Adrenal gland (tissue), 5 donors: ENCODE results near the gene MAP3K14.

Experiments used
- POLR2A ChIP-seq, 2 donors: fragments of 450-650 bp; IDR thresholded peaks; one replicate each; pipeline ENCODE4 v1.6.1; 2017; ENCODE audit warnings: antibody characterized with exemption in 2 of 2, mild to moderate bottlenecking in 2 of 2, moderate library complexity in 1 of 2
- TF ChIP-seq, protein P1 (sequence below), 6 experiments: fragments of 450-650 bp in 4 of 6; fragments of 200-600 bp in 2 of 6; sonication (generic) in 1 of 6; IDR thresholded peaks; 1 replicate in 5 of 6; 2 replicates in 1 of 6; pipeline versions ENCODE4 v1.5.1 to v1.8.0; 2016 to 2021; ENCODE audit warnings: antibody characterized with exemption in 6 of 6, mild to moderate bottlenecking in 2 of 6, moderate library complexity in 1 of 6
- donor health status: DM: no; HTN: no; CAD: no.

- TF ChIP-seq, protein P1, sequence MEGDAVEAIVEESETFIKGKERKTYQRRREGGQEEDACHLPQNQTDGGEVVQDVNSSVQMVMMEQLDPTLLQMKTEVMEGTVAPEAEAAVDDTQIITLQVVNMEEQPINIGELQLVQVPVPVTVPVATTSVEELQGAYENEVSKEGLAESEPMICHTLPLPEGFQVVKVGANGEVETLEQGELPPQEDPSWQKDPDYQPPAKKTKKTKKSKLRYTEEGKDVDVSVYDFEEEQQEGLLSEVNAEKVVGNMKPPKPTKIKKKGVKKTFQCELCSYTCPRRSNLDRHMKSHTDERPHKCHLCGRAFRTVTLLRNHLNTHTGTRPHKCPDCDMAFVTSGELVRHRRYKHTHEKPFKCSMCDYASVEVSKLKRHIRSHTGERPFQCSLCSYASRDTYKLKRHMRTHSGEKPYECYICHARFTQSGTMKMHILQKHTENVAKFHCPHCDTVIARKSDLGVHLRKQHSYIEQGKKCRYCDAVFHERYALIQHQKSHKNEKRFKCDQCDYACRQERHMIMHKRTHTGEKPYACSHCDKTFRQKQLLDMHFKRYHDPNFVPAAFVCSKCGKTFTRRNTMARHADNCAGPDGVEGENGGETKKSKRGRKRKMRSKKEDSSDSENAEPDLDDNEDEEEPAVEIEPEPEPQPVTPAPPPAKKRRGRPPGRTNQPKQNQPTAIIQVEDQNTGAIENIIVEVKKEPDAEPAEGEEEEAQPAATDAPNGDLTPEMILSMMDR (IDR thresholded peaks at IDR 0.05): no peak
- no peak for TF ChIP-seq POLR2A (IDR thresholded peaks at IDR 0.05)
These were observed 11.2 kb downstream of the MAP3K14 start for GRCh38 chr17:45305530-45306087.
